Lower leg skin (tissue), 3 donors: ENCODE results near the gene SAP30L.

Experiments used
- CTCF ChIP-seq, 3 donors: fragments of 450-650 bp; IDR thresholded peaks; one replicate each; pipeline ENCODE4 v1.5.1; 2016; ENCODE audit warnings: antibody characterized with exemption in 3 of 3, mild to moderate bottlenecking in 3 of 3, moderate library complexity in 2 of 3
- POLR2A ChIP-seq, 2 donors: fragments of 450-650 bp; IDR thresholded peaks; one replicate each; pipeline ENCODE4 v1.6.1; 2016 to 2017; ENCODE audit warnings: antibody characterized with exemption in 2 of 2, mild to moderate bottlenecking in 1 of 2, moderate library complexity in 1 of 2

GRCh38 chr5:154472871-154473580 lies 27.2 kb downstream of the SAP30L start:
- TF ChIP-seq CTCF (IDR thresholded peaks at IDR 0.05) (no peak), POLR2A (IDR thresholded peaks at IDR 0.05) (no peak)
